Effector CD4-positive, alpha-beta T cell (primary cell): ENCODE results near the gene MS4A14. TPM values are rescaled to one million over a fixed set of nuclear protein-coding genes. Genes with fewer than 3 reads are reported as not detected.
A peak's percentile ranks its signal among the peaks of the same experiment; 100 is the strongest.
"Not testable (repeated sequence)": the region's sequence is repeated elsewhere in the genome, so short reads cannot be mapped to it uniquely, and the experiment has no call there.

Experiments used
- DNase-seq: peaks from one replicate; pipeline ENCODE4 v3.0.0-alpha.2; 2020
- total RNA-seq: gene quantifications from one replicate; lab custom pipeline; 2026; lab: John Stamatoyannopoulos, UW

Gene MS4A14, protein sequence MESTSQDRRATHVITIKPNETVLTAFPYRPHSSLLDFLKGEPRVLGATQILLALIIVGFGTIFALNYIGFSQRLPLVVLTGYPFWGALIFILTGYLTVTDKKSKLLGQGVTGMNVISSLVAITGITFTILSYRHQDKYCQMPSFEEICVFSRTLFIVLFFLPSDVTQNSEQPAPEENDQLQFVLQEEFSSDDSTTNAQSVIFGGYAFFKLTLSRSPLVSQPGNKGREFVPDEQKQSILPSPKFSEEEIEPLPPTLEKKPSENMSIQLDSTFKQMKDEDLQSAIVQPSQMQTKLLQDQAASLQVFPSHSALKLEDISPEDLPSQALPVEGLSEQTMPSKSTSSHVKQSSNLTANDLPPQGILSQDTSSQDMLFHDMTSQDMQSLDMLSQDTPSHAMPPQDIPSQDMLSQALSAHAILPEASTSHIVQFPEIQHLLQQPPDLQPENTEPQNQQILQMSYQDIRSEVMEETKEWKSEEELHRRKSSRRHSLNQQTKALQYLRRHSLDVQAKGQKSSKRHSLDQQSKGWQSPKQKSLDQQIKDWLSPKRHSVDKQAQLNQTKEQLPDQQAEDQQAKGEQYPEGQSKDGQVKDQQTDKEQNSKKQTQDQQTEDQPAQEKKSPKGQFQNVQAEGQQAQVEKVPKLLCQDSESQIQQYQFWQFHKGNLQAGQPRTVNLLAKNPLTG
- total RNA-seq = not detected

DNA sequence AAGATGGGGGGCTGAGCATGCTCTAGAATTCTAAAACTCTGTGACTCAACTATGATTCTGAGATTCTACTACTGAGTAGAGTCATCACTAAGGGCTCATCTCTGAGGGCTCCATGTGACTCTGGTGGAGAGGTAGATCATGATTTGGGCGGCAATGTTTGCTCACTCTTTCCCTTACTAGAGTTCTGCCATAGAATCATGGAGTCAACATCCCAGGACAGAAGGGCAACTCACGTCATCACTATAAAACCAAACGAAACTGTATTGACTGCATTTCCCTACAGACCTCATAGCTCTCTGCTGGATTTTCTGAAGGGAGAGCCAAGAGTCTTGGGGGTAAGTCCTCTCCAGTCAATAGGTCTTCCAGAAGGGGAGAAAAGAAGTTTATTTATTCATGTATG, at the start of gene MS4A14:
TSS of gene MS4A14 (plus strand) at position 78 of the 400 bp plus-strand sequence. CDS start at position 198, 120 bp downstream.
- DNase-seq = no peak

DNA sequence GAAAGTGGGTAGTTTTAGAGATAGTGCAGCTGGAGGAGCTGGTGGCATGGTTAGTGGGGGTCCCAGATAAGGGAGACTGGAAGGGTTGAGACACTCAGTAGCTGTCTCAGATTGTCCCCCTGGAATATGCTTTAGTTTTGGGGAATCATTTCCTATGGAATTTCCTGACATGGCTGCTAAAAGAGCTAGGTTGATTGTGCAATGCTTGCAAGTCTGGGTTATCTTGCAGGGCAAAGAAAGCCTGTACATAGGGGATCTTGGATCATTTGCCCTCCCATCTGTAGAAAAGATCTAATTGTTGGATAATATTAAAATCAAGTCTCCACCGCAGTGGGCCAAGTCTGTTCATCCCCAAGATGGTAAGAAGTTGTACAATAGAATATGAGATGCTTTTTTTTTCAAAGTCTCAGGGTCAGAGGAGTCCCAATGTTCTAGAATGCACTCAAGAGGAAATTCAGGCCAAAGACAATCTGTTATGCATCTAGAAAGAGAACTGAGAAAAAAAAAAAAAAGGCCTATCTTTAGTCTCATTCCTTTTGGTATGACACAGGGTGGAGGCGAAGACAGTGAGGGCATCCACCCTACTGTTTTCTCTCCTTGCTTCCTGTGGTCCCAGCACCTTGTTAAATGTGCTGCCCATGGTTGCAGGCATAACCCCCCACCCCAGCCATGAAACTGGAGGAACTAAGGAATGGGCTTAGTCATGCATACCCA, 49.0 kb upstream of the MS4A14 start:
- DNase-seq = no peak

DNA sequence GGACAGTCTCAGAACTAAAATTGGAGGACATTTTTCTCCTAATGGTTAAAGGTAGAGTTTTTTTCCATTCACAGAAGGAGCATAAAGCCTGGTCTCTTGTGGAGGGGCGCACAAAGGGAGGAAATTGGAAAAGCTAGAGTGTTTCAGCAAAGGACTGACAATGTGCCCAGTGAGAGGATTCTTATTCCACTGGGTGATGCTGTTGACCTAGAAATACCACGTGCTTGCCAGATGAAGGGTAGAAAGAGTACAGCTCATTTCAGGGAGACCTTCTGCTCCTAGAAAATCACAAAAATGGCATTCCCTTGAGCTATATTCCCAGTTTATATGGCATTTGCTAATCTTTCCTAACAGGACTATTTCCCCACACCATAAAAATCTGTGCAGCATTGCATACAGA, 48.1 kb upstream of the MS4A14 start:
- no peak for DNase-seq

DNA sequence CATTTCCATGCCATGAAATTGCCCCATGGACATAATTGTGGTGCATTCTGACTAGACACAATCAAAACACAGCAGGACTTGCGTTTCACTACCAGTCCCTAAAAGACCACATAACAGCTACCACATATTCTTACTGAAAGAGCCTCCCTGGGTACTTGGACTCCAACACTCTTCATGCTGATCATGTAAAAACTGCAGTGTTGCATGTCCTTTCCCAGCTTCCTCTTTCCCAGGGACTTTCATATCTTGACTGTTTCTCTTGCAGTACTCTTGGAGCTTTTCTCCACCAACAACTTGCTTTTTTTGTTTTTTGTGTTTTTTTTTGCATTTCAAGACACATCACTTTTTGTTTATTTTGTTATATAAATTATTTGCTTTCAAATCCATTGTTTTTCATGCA, 46.3 kb upstream of the MS4A14 start:
- DNase-seq = no peak

DNA sequence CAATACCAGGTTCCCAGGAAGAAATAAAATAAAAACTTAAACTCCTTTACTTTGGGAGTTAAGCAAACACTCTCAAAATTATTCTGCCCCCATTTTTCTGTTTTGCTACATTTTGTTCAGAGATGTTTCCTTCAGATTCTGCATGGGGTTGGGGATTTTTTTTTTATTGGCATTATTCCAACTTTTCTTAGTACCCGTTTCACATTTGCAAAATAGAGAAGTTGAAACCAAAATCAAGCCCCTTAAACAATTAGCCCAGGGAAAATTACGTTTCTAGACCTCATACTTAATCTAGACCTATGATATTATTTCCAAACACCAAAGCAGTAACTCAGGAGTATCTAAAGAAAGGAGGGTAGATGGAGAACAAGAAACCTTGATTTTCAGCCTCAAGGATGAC, 38.5 kb upstream of the MS4A14 start:
- no peak for DNase-seq

DNA sequence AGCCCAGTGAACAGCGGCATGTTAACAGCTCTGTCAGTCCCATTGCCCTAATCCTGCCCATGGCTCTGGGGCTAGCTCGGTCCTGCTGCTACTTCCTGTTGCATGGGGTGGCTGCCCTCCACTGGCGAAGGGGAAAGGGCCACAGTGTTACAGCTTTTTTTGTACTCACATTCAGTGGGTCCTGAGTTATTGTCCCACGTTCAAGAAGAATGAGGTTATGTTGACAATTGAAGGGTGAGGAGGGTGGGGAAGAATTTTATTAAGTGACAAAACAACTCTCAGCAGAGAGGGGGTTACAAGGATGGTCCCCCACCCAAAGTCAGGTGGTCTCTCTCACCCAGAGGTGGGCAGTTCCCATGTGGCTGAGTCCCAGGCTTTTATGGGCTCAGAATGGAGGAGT, 35.6 kb upstream of the MS4A14 start:
- DNase-seq = no peak

DNA sequence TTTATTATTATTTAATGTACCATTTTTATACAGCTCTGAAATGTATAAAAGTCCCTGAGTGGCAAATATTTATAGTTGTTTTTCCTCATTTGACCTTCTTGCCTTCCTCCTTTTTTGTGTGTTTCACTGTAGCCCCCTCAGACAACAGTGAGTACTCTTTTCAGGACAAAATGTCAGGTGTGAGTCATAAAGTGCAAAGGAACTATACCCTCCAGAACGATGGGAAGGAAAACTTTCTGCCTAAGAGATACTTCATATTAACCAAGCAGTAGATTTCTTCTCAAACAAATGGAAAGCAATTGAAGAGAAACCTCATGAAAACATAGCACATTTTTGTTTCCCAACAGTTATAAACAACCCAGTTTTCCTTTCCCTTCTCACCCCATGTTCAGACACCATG, 34.0 kb upstream of the MS4A14 start:
- DNase-seq = no peak

DNA sequence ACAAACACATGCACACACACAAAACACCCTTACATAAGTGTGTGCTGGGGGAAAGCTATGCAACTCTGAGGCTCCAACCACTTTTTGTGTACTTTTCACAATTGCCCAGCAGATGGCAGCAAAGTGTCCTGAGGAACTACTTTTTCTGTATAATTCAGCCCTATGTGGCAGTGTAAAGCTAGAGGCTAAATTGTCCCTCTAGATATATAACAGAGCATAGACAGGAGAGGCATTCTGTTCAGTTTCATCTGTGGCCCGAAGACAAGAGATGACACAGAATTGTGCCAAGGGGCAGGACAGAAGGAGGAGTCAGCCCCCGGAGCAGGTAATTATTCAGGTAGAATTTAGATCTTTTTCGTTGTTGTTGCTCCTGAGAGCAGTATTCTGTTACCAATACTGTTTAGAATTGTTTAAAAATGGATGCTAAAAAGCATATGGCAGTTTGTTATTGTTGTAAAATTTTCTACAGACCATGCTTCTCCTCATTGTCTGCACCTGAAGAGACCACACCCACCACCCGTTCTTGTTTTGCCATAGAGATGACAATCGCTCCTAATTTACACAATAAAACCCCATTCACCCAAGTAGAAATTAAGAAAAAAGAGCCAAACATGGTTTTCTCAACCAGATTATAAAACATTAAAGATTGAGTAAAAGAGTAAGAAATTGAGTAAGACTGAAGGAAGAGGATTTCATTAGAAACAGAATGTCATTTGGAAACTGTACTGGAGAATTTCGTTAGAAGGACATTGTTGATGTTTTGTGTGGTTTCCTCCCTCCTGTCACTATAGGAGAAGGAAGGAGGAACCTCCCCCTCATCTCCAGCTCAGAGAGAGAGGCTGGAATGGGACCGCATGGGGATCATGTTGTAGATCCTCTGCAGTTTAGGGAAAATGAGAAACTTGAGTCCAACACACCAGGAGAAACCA, 32.5 kb upstream of the MS4A14 start:
- DNase-seq = peak; percentile 37

DNA sequence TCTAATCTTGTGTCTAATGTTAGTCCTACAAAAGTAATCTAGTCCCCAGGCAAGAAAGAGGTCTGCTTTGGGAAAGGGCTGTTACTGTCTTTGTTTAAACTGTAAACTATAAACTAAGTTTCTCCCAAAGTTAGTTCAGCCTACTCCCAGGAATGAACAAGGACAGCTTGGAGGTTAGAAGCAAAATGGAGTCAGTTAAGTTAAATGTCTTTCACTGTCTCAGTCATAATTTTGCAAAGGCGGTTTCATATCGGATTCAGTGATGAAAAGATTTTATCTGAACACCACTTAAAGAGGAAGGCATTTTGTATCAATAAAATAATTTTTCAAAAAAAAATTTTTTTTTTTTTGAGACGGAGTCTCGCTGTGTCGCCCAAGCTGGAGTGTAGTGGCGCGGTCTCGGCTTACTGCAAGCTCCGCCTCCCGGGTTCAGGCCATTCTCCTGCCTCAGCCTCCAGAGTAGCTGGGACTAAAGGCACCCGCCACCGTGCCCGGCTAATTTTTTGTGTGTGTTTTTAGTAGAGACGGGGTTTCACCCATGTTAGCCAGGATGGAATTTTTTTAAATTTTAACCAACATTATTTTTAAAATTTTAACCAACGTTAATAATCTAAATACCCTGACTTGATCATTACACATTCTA, 29.9 kb upstream of the MS4A14 start:
- DNase-seq = not testable (repeated sequence)

DNA sequence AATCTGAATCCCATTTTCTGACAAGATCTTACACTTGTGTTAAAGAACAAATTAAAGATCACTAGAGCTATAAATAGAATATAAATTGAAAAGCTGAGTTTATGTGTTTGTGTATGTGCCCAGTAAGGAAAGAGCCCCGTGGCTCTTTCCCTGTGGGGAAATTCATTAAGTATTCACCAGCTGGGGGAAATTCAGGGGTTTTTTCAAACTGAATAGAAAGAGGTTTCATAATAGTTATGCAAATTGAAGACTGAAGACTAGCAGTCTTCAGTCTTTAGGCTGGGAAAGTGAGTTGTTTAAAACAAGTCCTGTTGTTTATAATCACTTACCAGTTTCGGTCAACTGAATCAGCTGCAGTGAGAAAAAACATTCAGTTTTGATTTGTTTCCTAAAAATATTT, 29.2 kb upstream of the MS4A14 start:
- no peak for DNase-seq

DNA sequence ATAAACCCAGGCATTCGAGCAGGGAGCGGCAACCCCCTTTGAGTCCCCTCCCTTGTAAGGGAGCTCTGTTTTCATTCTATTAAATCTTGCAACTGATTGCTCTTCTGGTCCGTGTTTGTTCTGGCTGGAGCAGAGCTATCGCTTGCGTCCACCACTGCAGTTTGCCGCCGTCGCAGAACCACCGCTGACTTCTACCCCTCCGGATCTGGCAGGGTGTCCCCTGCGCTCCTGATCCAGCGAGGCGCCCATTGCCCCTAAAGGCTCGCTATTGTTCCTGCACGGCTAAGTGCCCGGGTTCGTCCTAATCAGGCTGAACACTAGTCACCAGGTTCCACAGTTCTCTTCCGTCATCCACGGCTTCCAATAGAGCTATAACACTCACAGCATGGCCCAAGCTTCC, 28.4 kb upstream of the MS4A14 start:
- no peak for DNase-seq

DNA sequence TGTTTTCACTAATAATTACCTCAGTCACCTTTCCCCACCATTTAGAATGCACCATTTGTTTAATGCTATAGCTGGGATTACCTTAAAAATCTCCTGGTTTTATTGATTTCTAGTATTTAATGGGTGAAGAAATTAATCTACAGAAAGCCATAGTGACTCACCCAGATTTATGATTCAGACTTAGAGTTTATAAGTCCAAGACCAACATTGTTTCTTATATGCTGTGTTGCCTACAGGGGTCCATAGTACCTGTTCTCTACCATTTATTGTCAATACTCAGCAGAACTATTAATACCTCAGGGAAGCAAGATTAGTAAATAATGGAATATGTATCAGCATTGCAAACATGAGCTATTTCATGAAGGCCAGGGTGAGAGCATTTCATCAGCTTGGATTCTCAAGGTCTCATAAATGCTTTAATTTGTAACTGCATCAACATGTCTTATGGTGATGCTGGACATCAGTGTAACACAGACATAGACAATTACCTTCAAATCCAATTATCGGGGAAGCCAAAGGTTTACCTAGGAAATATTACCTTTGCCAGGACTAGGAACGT, 25.9 kb upstream of the MS4A14 start:
- DNase-seq = no peak

DNA sequence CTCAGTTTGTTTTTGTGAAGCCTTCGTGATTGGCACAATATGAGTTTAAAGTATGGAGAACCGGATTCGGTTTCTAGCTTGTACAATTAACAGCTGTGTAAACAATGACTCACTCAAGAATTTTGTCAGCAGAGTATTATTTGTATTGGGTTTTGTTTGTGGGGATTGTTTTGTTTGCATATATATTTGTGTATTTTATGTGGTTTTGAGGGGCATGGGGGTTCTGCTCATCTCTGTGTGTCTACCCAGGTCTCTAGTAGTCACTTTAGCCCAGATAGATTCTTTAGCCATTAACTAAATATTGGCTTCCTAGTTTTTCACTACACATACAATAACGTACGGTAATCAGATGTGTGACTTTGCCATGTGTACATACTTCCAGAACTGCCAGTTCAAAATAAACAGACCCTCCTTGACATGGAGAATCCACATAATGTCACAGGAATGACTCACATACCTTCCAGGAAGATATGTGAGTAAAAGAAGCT, 25.4 kb upstream of the MS4A14 start:
- DNase-seq = no peak

DNA sequence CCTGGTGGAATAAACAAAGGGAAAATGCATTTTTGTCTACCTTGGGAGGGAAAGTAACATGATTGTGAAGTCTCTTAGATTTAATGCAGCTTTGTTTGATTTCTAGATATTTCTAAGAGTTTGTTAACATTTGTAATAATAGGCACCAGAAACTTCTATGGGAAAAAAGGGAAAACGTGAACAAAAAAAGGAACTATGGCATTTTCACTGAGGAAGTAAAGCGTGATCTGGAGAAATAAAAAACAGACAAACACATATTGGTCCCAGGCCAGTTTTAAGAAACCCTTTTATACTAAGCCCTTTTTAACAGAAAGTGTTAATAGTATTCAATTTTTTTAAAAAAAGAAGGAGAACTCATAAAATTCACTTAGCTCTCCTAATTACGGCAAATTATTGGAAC, 24.9 kb upstream of the MS4A14 start:
- DNase-seq = no peak

DNA sequence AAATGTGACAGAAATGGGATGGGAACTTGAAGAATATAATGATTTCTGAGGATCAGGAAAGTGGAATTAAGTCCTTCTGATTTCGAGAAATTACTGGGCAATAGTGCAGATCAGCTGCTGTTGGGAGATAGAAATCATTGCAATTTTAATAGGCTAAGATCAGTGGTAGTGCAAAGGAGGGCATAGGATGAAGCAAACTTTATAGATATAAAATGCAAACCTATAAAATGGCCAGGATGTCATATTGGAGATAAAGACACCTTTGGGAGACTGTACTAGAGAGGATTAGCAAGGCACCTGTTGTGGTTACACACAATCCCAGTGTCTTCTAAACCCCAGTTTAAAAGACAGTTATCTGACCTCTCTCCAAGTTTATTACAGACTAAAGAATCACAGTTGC, 24.4 kb upstream of the MS4A14 start:
- no peak for DNase-seq

DNA sequence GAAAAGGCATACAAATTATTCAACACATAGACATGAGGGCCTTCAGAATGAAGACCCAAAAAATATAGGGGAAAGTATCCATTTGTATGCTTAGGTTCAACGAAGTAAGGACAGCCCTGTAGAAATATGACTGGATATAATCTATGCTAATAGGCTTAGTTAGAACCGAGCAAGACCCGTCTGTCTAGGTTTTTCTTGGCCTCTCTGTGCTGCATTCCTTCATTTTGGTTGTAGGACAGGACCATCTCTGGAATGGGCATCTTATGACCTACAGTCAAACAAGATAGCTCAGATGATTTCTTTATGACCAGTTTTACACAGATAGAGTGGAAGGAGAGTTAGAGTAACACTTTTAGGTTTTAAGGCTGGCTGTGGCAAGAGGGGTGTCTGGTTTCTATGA, 23.5 kb upstream of the MS4A14 start:
- no peak for DNase-seq

DNA sequence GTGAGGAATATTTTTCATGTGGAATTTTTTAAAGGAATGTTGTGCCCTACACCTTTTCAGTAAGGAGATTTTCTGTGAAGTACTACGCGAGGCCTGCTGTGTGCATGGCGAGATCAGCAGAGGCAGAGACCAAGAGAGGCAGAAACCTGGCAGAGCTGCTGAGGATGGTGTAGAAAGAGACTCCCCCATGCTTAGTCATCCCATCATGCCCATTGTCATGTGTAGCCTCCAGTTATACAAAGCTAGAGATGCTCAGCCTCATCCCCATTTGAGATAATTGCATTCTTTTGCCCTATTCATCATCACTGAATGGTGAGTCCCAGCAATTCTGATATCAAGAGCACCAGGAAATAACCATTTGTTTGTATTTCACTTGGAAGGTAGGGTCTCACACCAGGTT, 20.9 kb upstream of the MS4A14 start:
- DNase-seq = no peak

DNA sequence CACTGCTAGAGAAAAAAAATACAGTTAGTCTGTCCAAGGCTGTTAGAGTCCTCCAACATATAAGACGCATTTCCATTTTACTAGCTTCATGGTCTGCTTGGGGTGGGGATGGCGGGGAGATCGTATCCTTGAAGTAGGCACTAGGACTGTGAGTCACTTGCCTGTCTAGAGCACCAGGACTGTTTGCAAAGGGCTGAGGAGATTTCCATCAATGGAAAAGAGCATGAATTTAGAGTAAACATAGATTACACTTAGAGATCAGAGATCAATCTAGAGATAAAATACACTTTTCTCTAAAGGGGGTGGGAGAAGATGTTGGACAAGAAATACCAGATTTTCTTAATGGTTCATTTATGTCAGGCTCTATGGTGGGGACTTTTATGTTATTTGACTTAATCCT, 19.7 kb upstream of the MS4A14 start:
- no peak for DNase-seq

DNA sequence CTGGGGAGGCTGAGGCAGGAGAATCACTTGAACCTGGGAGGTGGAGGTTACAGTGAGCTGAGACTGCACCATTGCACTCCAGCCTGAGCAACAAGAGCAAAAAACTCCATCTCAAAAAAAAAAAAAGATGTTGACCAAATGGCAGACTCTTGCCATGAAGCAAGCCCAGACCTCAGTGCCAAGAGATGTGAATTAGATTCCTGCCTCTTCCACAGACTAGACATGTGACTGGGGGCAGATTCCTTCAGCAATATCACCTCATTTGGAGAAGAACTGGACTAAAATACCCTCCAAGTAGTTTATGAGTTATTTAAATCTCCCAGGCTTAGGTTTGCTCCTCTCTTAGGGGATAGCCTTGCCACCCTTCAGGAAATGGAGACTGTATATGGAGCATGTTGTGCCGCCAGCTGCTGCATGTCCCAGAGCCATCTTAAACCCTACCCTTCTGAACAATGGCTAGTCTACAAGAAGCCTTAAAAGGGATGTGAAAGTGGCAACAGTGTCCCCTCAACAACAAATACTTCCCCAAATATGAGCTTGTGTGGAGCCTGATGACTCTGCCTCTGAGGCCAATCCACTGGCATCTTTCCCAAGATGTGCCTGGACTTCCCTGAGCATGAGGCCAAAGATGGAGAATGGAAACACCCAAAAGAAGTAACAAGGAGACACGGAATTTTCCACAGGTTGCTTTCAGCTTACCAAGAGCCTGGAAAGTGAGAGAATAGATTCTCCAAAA, 18.7 kb upstream of the MS4A14 start:
- DNase-seq = no peak

DNA sequence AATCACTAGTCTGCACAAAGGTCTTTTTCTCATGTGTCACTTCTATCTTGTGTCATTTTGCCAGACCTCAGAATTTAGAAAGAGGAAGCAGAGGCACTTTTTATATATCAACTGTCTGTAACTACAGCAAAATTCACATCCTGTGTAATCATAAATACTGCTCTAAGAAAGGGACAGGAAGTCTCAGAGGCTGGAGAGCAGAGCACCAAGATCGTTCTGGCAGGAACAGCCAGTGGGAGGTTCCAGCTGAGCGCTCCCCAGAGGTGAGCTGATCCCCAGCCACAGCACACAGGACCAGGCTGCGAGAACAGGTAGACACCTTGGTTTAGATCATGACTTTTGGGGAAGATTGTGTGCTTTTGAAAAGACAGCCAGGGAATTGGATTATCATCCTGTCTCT, 17.9 kb upstream of the MS4A14 start, which contains the start of gene MS4A7:
TSS of gene MS4A7 (plus strand) at position 179 of the 400 bp plus-strand sequence. CDS start 4,610 bp downstream, outside the sequence.
- no peak for DNase-seq
